GM11168 (cell line): Measurements from ENCODE around the gene ZBTB40.

Experiments used
- in situ Hi-C: fragments of 300-500 bp; cut with MboI; formaldehyde crosslinking; loops from one replicate; pipeline ENCODE4 v1.12.0; 2022; ENCODE audit warnings: low sequenced_read_pairs; ENCODE audit not compliant: unreplicated experiment

The ZBTB40 gene

GRCh38 chr1:22461678-22462527 lies 10.3 kb downstream of the ZBTB40 start:
- in situ Hi-C loops: no loop called here

GRCh38 chr1:22462928-22463327 lies 11.3 kb downstream of the ZBTB40 start:
- in situ Hi-C loops: no loop called here

- in situ Hi-C loops: no loop called here
Observed at GRCh38 chr1:22465015-22465565, 13.4 kb downstream of the ZBTB40 start.

GRCh38 chr1:22465671-22466070 lies 14.0 kb downstream of the ZBTB40 start:
- in situ Hi-C loops: no loop called here

GRCh38 chr1:22470227-22470626 lies 18.6 kb downstream of the ZBTB40 start:
- in situ Hi-C loops: no loop called here

GRCh38 chr1:22471078-22471477 lies 19.4 kb downstream of the ZBTB40 start:
- in situ Hi-C loops: no loop called here

GRCh38 chr1:22471610-22472009 lies 20.0 kb downstream of the ZBTB40 start:
- in situ Hi-C loops: no loop called here

GRCh38 chr1:22472596-22472995 lies 20.9 kb downstream of the ZBTB40 start:
- in situ Hi-C loops: no loop called here

- in situ Hi-C loops: no loop called here
Observed at GRCh38 chr1:22473952-22474351, 22.3 kb downstream of the ZBTB40 start.

GRCh38 chr1:22476566-22476965 lies 24.9 kb downstream of the ZBTB40 start:
- in situ Hi-C loops: no loop called here

GRCh38 chr1:22483121-22483520 lies 31.5 kb downstream of the ZBTB40 start:
- in situ Hi-C loops: no loop called here

- in situ Hi-C loops: no loop called here
Observed at GRCh38 chr1:22484706-22485345, 33.2 kb downstream of the ZBTB40 start.

GRCh38 chr1:22485431-22485830 lies 33.8 kb downstream of the ZBTB40 start:
- in situ Hi-C loops: no loop called here

- in situ Hi-C loops: no loop called here
Observed at GRCh38 chr1:22487781-22488180, 36.1 kb downstream of the ZBTB40 start.

GRCh38 chr1:22488319-22488718 lies 36.7 kb downstream of the ZBTB40 start:
- in situ Hi-C loops: no loop called here

GRCh38 chr1:22489278-22489677 lies 37.6 kb downstream of the ZBTB40 start:
- in situ Hi-C loops: no loop called here

GRCh38 chr1:22489823-22490222 lies 38.2 kb downstream of the ZBTB40 start:
- in situ Hi-C loops: no loop called here

- in situ Hi-C loops: no loop called here
Observed at GRCh38 chr1:22490309-22490708, 38.7 kb downstream of the ZBTB40 start.

GRCh38 chr1:22491995-22492715 lies 40.5 kb downstream of the ZBTB40 start:
- in situ Hi-C loops: no loop called here

- in situ Hi-C loops: no loop called here
Observed at GRCh38 chr1:22494144-22494543, 42.5 kb downstream of the ZBTB40 start.
